Measurements from ENCODE around the gene CCDC69. TPM values are rescaled to one million over a fixed set of nuclear protein-coding genes. Genes with fewer than 3 reads are reported as not detected.
A peak's percentile ranks its signal among the peaks of the same experiment; 100 is the strongest.

CCDC69 gene
- polyA plus RNA-seq, 4 donors, result 5.6 to 48.0 (median 28.0) TPM

- DNase-seq (no peak), FAIRE-seq (no peak)
- H3K4me1 ChIP-seq (ENCODE audit: control insufficient read depth in 3 of 3, insufficient read depth in 2 of 3, low read depth in 1 of 3, low read length in 2 of 3), result peaks cover 0 to 4% (median 0%) of the 10 kb centered on the region in 3 donors
- WGBS, 3 donors, result 79 to 85% (median 79%) methylated on average over 1 of the region's 1 CpG
- no peaks in the 10 kb centered on the region for H3K27me3 ChIP-seq (ENCODE audit: control insufficient read depth in 3 of 3, insufficient read depth in 3 of 3, low read length in 3 of 3)
- no peak overlapping the region for H3K27ac ChIP-seq (ENCODE audit: low read depth in 1 of 3, low read length in 2 of 3)
- H3K4me3 ChIP-seq (ENCODE audit: low read depth in 1 of 3, low read length in 3 of 3), result no peak overlapping the region
- H3K9me3 ChIP-seq (ENCODE audit: control insufficient read depth in 2 of 2, insufficient read depth in 1 of 2, low read depth in 1 of 2, low read length in 1 of 2), result no peaks in the 10 kb centered on the region
- H3K36me3 ChIP-seq (ENCODE audit: control insufficient read depth in 3 of 3, insufficient read depth in 2 of 3, low read depth in 1 of 3, low read length in 3 of 3), result no peaks in the 10 kb centered on the region
Observed at GRCh38 chr5:151171529-151171928, 52.4 kb downstream of the CCDC69 start.

- no peak for FAIRE-seq
- no peak overlapping the region for H3K27ac ChIP-seq (ENCODE audit: low read depth in 1 of 3, low read length in 2 of 3)
- DNase-seq, result no peak
Observed at GRCh38 chr5:151168602-151169344, 55.1 kb downstream of the CCDC69 start.

GRCh38 chr5:151167022-151167421 is 56.9 kb downstream of the CCDC69 start:
- DNase-seq (no peak), FAIRE-seq (no peak)
- H3K9me3 ChIP-seq (ENCODE audit: control insufficient read depth in 2 of 2, insufficient read depth in 1 of 2, low read depth in 1 of 2, low read length in 1 of 2), result no peaks in the 10 kb centered on the region
- no peaks in the 10 kb centered on the region for H3K27me3 ChIP-seq (ENCODE audit: control insufficient read depth in 3 of 3, insufficient read depth in 3 of 3, low read length in 3 of 3)
- no peak overlapping the region for H3K4me3 ChIP-seq (ENCODE audit: low read depth in 1 of 3, low read length in 3 of 3)
- no peaks in the 10 kb centered on the region for H3K36me3 ChIP-seq (ENCODE audit: control insufficient read depth in 3 of 3, insufficient read depth in 2 of 3, low read depth in 1 of 3, low read length in 3 of 3)
- 53 to 85% (median 54%) methylated on average over 9 of the region's 9 CpGs for WGBS, 3 donors
- H3K4me1 ChIP-seq (ENCODE audit: control insufficient read depth in 3 of 3, insufficient read depth in 2 of 3, low read depth in 1 of 3, low read length in 2 of 3), result peaks cover 0 to 7% (median 0%) of the 10 kb centered on the region in 3 donors
- H3K27ac ChIP-seq (ENCODE audit: low read depth in 1 of 3, low read length in 2 of 3), result no peak overlapping the region

More at GRCh38 chr5:151168602-151169344, 55.1 kb downstream of the CCDC69 start:
- H3K36me3 ChIP-seq (ENCODE audit: control insufficient read depth in 3 of 3, insufficient read depth in 2 of 3, low read depth in 1 of 3, low read length in 3 of 3), result no peaks in the 10 kb centered on the region
- no peaks in the 10 kb centered on the region for H3K9me3 ChIP-seq (ENCODE audit: control insufficient read depth in 2 of 2, insufficient read depth in 1 of 2, low read depth in 1 of 2, low read length in 1 of 2)
- WGBS, 3 donors, result 54 to 88% (median 85%) methylated on average over 10 of the region's 10 CpGs
- no peak overlapping the region for H3K4me3 ChIP-seq (ENCODE audit: low read depth in 1 of 3, low read length in 3 of 3)
- H3K27me3 ChIP-seq (ENCODE audit: control insufficient read depth in 3 of 3, insufficient read depth in 3 of 3, low read length in 3 of 3), result no peaks in the 10 kb centered on the region
- H3K4me1 ChIP-seq (ENCODE audit: control insufficient read depth in 3 of 3, insufficient read depth in 2 of 3, low read depth in 1 of 3, low read length in 2 of 3), result peaks cover 0 to 7% (median 0%) of the 10 kb centered on the region in 3 donors

- 35 to 41% (median 37%) methylated on average over 8 of the region's 8 CpGs for WGBS, 3 donors
- Histone ChIP-seq H3K9me3 (ENCODE audit: control insufficient read depth in 2 of 2, insufficient read depth in 1 of 2, low read depth in 1 of 2, low read length in 1 of 2) (no peaks in the 10 kb centered on the region), H3K4me1 (ENCODE audit: control insufficient read depth in 3 of 3, insufficient read depth in 2 of 3, low read depth in 1 of 3, low read length in 2 of 3) (peaks cover 0 to 3% (median 0%) of the 10 kb centered on the region in 3 donors), H3K27ac (ENCODE audit: low read depth in 1 of 3, low read length in 2 of 3) (no peak overlapping the region), H3K27me3 (ENCODE audit: control insufficient read depth in 3 of 3, insufficient read depth in 3 of 3, low read length in 3 of 3) (no peaks in the 10 kb centered on the region), H3K4me3 (ENCODE audit: low read depth in 1 of 3, low read length in 3 of 3) (no peak overlapping the region), H3K36me3 (ENCODE audit: control insufficient read depth in 3 of 3, insufficient read depth in 2 of 3, low read depth in 1 of 3, low read length in 3 of 3) (no peaks in the 10 kb centered on the region)
- DNase-seq, result peak; percentile 85 to 91
- FAIRE-seq, result no peak
Observed at GRCh38 chr5:151164687-151165392, 59.1 kb downstream of the CCDC69 start.

- H3K4me3 ChIP-seq (ENCODE audit: low read depth in 1 of 3, low read length in 3 of 3), result no peak overlapping the region
- no peaks in the 10 kb centered on the region for H3K36me3 ChIP-seq (ENCODE audit: control insufficient read depth in 3 of 3, insufficient read depth in 2 of 3, low read depth in 1 of 3, low read length in 3 of 3)
- FAIRE-seq (no peak), DNase-seq (no peak)
- 54 to 68% (median 57%) methylated on average over 1 of the region's 1 CpG for WGBS, 3 donors
- no peaks in the 10 kb centered on the region for H3K27me3 ChIP-seq (ENCODE audit: control insufficient read depth in 3 of 3, insufficient read depth in 3 of 3, low read length in 3 of 3)
- H3K4me1 ChIP-seq (ENCODE audit: control insufficient read depth in 3 of 3, insufficient read depth in 2 of 3, low read depth in 1 of 3, low read length in 2 of 3), result peaks cover 0 to 9% (median 0%) of the 10 kb centered on the region in 3 donors
- H3K27ac ChIP-seq (ENCODE audit: low read depth in 1 of 3, low read length in 2 of 3), result no peak overlapping the region
- H3K9me3 ChIP-seq (ENCODE audit: control insufficient read depth in 2 of 2, insufficient read depth in 1 of 2, low read depth in 1 of 2, low read length in 1 of 2), result no peaks in the 10 kb centered on the region
Observed at GRCh38 chr5:151162776-151163175, 61.1 kb downstream of the CCDC69 start.

- Histone ChIP-seq H3K4me1 (ENCODE audit: control insufficient read depth in 3 of 3, insufficient read depth in 2 of 3, low read depth in 1 of 3, low read length in 2 of 3) (peaks cover 0 to 35% (median 6%) of the 10 kb centered on the region in 3 donors), H3K27ac (ENCODE audit: low read depth in 1 of 3, low read length in 2 of 3) (no peak overlapping the region), H3K36me3 (ENCODE audit: control insufficient read depth in 3 of 3, insufficient read depth in 2 of 3, low read depth in 1 of 3, low read length in 3 of 3) (no peaks in the 10 kb centered on the region), H3K4me3 (ENCODE audit: low read depth in 1 of 3, low read length in 3 of 3) (no peak overlapping the region), H3K9me3 (ENCODE audit: control insufficient read depth in 2 of 2, insufficient read depth in 1 of 2, low read depth in 1 of 2, low read length in 1 of 2) (no peaks in the 10 kb centered on the region), H3K27me3 (ENCODE audit: control insufficient read depth in 3 of 3, insufficient read depth in 3 of 3, low read length in 3 of 3) (no peaks in the 10 kb centered on the region)
- WGBS, 3 donors, result 80 to 84% (median 82%) methylated on average over 9 of the region's 9 CpGs
- FAIRE-seq (no peak), DNase-seq (no peak)
Observed at GRCh38 chr5:151159649-151160373, 64.1 kb downstream of the CCDC69 start.

GRCh38 chr5:151158287-151158661 is 65.6 kb downstream of the CCDC69 start:
- FAIRE-seq, result no peak
- Histone ChIP-seq H3K9me3 (ENCODE audit: control insufficient read depth in 2 of 2, insufficient read depth in 1 of 2, low read depth in 1 of 2, low read length in 1 of 2) (no peaks in the 10 kb centered on the region), H3K4me3 (ENCODE audit: low read depth in 1 of 3, low read length in 3 of 3) (peak overlapping the region in 1 of 3 donors; percentile 77), H3K4me1 (ENCODE audit: control insufficient read depth in 3 of 3, insufficient read depth in 2 of 3, low read depth in 1 of 3, low read length in 2 of 3) (peaks cover 0 to 35% (median 19%) of the 10 kb centered on the region in 3 donors), H3K27me3 (ENCODE audit: control insufficient read depth in 3 of 3, insufficient read depth in 3 of 3, low read length in 3 of 3) (no peaks in the 10 kb centered on the region), H3K36me3 (ENCODE audit: control insufficient read depth in 3 of 3, insufficient read depth in 2 of 3, low read depth in 1 of 3, low read length in 3 of 3) (peaks cover 0 to 3% (median 0%) of the 10 kb centered on the region in 3 donors), H3K27ac (ENCODE audit: low read depth in 1 of 3, low read length in 2 of 3) (peak overlapping the region in 2 of 3 donors; percentile 27 to 90)
- 2 to 15% (median 10%) methylated on average over 6 of the region's 6 CpGs for WGBS, 3 donors
- DNase-seq, result no peak
